ENCODE results near the gene TMEM138.

DNA sequence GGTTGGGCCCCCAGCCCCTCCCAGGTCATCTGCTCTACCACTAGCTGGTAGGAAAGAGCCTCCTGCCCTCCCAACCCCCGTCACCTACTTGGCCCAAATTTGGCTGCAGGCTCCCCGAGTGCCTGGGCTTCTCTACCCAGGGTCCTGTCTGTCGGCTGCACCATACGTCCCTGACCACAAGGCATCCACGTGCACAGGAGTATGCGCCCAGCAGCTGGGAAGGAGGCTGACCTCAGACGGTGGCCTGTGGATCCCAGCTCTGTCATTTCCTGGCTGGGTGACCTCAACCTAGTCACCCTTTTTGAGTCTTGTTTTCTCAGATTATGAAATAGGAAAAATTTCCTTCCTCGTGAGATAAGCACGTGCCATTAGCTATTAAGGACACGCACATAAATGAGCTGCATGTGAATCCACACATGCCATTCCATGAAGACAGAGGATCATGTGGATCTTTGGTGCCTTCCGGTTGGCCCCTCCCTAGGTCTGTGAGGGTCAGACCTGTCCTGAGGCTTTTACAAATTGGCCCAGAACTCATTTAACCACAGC, 14.2 kb upstream of the TMEM138 start:
- no peak for TF ChIP-seq RBAK (CRISPR knock-in tag; IDR thresholded peaks at IDR 0.05)
- no peak for TF ChIP-seq SMAD1 (CRISPR knock-in tag; IDR thresholded peaks at IDR 0.05; ENCODE audit: borderline replicate concordance, low read depth)
- TF ChIP-seq ZNF350 (CRISPR knock-in tag; IDR thresholded peaks at IDR 0.05; ENCODE audit: borderline replicate concordance, low read depth) = no peak
- no peak for TF ChIP-seq GTF2F1 (IDR thresholded peaks at IDR 0.05; ENCODE audit: low read length)
- TF ChIP-seq JUN (CRISPR knock-in tag; IDR thresholded peaks at IDR 0.05) = no peak
- no peak for TF ChIP-seq ELF1 (CRISPR knock-in tag; IDR thresholded peaks at IDR 0.05)
- TF ChIP-seq ZFX (CRISPR knock-in tag; IDR thresholded peaks at IDR 0.05; ENCODE audit: low read depth) = no peak
- no peak for TF ChIP-seq ZNF207 (IDR thresholded peaks at IDR 0.05; ENCODE audit: borderline replicate concordance)
- TF ChIP-seq TCF12 (IDR thresholded peaks at IDR 0.05) = no peak
- TF ChIP-seq TCF12 (CRISPR knock-in tag; IDR thresholded peaks at IDR 0.05) = no peak
- no peak for TF ChIP-seq SATB2 (CRISPR knock-in tag; IDR thresholded peaks at IDR 0.05)
- TF ChIP-seq NFE2L1 (CRISPR knock-in tag; IDR thresholded peaks at IDR 0.05; ENCODE audit: borderline replicate concordance) = no peak
- no peak for TF ChIP-seq TBX3 (IDR thresholded peaks at IDR 0.05; ENCODE audit: borderline replicate concordance)
